Activated naive CD4-positive, alpha-beta T cell treated with anti-CD3 and anti-CD28 coated beads, Interleukin-2, amount 50 U/mL, for 16 hours (primary cell): ENCODE data around the gene PTPRR.

Experiments
- DNase-seq: peaks from one replicate; pipeline ENCODE4 v3.0.0-alpha.2; 2020

PTPRR gene

DNA sequence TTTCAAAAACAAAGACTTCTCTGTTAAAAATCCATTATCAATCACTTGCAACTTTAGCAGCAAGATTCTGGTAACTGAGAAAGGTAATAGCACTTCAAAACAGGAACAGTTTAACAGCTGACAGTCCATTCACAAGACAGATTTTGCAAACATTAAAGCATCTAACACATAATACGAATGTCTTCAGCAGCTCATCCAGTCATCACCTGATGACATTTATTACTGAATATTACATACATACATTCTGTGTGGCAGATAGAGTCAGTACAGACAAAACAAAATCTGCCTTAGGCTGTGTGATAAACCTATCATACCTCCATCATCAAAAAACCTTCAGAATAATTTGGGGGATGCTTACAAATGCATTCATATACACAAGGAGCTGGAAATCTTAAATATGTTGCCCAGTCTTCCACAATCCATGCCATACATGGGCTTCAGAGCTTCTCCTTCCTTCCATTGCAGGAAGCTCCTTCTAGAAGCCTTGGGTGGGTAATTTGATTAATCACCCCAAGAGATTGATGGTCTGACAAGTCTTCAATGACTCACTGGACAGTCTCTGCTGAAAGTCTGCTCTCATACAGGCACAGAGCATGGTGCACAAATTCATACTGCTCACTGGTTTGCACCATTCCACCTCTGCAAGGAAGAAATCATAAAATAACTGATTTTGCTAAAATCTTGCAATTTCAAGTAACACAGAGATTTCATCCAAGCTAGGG, 281.7 kb downstream of the PTPRR start:
- DNase-seq, result no peak

DNA sequence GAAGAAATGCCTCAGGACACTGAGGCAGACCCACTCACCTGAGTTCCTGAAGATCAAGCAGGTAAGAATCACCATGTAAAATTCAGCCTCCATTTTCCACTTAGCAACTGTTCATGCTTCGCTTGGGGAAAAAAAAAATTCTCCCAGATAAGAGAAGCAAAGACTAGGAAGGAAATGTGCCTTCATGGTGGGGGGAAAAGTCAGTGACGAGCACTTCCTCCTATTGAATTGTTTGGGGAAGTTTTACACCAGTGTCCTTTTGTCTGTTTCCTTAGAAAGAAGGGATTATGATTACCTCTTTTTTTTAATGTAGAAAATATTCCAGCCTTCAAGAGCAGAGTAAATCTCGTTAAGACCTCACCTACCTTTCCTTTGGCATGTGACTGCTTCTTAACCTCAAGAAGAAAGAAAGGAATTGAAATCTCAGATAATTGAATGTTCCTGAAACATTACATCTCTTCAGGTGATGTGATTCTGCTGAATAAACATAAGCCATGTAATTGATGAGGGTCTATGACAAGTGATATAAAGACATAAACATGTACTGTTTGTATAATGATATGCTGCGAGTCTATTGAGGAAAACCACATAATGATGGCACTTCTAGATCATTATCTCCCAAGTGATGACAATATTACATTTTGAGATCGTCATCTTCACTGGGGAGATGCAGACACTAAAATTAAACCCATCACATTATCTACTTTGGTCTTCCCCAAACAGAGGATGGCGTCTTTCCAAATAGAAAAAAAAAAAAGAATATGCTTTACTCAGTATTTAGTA, 283.0 kb downstream of the PTPRR start, which contains the start of gene PTPRB:
PTPRB (minus strand) TSS at position 127 of the 783 bp plus-strand sequence; CDS start at position 93, 34 bp downstream.
- no peak for DNase-seq

DNA sequence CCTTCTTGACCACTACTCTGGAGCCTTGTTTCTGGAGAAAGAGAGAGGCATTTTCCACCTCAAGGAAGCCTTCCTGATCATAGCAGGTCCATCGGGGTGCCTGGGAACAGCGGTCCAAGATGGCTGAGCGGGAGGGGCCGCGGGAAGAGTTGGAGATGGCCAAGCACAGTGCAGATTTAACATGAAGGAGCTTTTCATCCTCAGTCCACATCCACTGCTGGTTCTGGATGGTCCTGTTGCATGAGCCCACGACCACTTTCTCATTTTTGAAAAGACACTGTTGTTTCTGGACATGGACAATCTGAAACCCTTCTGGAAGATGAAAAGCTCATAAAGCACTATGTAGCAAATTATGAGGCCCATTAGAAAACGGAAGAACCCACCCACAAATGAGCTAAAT, 284.8 kb downstream of the PTPRR start:
- no peak for DNase-seq

DNA sequence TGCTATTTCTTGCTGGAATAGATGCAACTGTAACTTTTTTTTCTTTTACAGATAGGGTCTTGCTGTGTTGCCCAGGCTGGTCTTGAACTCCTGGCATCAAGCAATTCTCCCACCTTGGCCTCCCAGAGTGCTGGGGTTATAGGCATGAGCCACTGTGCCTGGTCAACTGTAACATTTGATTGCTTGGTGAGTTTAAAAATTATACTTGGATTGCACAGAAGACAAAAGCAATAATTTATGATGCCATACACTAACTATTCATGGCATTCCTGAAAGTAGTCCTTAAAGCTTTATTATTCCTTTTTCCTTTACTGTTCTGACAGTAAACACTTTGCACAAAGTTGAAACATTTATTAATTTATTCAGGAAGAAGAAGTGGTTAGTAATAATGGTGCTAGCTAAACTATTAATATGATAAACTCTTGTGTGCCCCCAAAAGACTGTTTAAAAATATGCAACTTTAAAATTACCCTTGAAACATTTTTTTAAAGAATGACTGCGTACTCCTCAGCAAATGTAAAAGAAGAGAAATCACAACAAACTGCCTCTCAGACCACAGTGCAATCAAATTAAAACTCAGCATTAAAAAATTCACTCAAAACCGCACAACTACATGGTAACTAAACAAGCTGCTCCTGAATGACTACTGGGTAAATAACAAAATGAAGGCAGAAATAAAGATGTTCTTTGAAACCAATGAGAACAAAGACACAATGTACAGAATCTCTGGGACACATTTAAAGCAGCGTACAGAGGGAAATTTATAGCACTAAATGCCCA, 291.6 kb downstream of the PTPRR start:
- no peak for DNase-seq

DNA sequence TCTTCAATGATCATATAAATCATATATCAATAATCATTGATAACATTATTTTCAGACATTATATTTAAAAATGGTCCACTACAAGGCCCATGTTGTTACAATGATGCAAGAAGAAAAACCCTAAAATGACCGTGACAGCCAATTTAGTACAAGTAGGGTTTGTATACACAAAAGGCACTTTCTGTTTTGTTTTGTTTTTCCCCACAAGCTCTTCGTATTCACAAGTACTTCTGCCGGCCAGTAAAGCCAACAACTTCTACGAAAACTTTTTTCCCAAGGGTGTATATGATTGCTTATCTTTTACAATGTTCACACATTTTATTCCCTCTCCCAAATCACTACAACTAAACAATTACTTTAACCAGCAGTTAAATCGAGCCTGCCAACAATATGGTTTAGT, 292.9 kb downstream of the PTPRR start:
- DNase-seq, result no peak

DNA sequence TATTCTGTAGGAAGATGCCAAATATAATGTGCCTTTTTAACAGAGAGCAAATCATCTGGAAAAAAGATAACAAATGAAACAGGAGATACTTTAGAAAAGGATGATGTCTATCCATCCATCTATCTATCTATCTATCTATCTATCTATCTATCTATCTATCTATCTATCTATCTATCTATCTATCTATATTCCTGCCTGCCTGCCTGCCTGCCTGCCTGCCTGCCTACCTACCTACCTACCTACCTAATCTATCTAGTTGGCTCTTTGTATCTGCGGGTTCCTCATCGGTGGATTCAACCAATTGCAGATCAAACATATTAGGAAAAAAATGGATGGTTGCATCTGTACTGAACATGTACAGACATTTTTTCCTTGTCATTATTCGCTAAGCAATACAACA, 294.4 kb downstream of the PTPRR start:
- DNase-seq, result no peak

DNA sequence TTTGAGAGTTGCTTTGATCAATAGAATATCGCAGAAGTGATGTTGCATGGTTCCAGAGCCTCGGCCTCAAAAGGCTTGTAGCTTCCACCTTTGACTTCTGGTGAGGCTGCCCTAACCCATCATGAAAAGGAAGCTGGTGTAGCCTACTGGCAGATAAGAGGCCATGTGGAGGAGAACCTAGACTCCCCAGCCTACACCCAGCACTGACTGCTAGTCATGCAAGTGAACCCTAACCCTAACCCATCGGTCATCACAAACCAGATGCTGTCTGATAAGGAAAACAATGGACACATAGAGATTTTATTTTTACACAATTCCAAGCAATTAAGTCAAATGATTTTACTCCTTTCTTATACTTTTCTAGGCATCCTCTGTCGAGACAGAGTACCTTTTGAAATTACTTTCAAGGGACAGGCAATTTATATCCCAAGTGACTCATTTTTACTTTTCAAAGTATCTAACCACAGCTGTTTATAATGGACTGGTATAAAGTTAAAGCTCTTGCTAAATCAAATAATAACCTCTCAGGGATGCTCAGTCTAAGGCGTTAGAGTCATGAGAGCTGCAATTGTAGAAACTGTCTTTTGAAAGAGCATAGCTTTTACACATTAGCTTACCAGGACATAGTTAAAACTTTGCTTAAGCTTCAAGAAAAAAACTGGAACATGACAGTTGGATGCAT, 300.9 kb downstream of the PTPRR start:
- DNase-seq, result no peak

DNA sequence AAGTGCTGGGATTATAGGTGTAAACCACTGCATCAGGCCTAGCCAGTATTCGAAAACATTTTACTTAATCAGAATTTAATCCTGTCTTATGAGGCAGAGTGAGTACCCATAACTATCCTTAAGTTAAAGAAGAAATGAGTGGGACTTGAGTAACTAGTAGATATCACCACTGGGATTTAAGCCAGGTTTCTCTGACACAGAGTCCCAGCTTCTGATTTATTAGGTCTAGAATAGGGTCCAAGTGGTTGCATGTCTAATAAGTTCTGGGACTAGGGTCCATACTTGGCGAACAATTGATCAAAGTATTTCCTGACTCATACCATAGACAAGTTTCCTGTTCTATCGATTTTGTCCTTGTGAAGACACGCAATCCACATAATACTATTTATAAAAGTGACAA, 302.2 kb downstream of the PTPRR start:
- no peak for DNase-seq

DNA sequence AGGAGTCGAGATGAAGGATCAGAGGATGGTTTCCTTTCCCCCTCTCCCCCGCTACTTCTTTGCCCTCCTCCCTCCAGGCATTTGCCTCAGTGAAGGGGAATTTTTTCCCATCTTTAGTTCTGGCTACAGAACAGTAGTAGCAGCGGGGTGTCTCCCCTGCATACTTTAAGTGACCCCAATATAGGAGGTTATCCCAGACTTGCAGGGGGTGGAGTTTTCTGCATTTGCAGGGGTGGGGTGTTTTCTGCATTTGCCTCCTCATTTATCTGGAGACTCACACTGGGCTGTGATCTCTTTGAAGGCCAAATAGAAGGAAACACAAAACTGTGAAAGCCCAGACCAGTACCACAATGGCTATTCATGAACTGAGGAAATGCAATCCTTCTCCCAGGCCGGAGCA, 303.1 kb downstream of the PTPRR start:
- no peak for DNase-seq

DNA sequence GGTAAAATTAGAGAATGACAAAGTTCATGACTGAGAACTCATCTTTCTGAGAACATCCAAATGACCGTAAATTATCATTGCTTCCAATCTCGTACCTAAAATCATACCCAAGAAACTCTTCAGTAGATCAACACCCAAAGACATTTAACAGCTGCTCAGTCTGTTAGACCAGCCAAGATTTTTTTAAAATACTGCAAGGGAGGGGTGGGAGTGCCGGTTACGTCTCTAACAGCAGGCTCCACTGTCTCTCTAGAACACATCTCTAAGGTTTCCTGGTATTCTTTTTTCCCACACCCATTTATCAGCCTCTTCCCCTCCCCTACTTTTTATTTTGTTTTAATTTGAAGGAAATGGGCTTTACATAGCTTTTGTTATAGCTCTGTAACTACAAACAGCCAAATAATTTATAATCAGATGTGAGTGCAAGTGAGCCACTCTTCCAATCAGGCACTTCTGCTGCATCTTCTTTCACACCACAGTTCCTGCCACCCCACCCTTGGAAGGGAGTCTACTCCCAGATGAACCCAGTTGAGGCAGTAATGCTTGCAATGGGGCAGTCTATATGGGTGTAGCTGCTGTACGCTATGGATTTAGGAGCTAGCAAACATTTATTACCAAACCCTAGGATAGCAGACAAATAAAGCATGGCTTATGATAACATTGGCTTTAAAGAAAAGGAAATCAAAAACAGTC, 305.2 kb downstream of the PTPRR start:
- no peak for DNase-seq

DNA sequence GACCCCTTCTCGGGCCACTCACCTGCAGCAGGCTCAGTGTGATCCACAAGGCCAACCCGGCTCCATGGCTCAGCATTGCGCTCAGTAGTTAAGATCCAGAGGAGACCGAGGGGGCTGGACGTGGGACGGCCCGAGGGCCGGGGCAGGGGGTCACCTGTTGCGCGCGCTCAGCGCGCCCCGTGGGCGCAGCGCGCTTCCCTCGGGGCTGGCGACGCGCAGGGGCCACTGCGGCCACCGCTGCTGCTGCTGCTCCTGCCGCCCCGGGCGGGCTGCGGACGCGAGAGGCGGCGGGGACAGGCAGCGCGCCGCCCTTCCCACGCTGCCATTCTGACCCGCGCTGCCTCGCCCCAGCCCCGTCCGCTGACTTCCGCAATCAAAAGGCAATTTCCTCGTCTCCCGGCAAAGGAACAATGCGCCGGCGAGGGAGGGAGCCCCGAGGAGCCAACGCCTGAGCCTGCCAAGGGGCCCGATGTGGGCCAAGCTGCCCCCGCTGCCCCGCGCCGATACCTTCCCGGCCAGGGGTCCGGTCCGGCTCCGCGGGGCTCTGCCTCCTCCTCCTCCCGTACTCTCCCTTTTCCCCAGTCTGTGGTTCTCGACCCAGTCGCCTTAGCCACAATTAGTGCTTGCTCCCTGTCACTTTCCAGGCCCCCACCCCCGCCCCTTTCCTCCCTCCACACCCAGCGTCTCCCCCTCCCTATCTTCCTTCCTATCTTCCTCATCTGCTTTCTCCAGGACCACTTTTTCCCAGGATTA, 310.6 kb downstream of the PTPRR start:
- DNase-seq, result no peak

DNA sequence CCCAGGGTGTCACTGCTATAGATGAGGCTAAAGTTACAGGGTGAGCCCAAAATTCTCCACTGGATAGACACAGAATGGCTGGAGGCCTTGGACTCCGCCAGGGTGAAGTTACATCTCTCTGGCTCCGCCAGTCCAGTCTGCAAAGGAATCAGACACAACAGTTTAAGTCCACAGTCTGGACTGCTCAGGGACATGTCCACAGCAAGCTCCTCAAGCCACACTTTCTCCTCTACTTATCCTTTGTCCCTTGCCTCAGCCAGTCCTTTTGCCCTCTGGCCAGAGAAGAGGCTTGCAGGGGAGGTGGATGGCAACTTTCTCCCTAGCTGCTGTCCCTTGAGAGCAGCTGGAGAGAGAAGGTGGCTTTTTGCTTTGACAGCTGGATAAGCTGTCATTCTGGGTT, 311.3 kb downstream of the PTPRR start:
- no peak for DNase-seq

DNA sequence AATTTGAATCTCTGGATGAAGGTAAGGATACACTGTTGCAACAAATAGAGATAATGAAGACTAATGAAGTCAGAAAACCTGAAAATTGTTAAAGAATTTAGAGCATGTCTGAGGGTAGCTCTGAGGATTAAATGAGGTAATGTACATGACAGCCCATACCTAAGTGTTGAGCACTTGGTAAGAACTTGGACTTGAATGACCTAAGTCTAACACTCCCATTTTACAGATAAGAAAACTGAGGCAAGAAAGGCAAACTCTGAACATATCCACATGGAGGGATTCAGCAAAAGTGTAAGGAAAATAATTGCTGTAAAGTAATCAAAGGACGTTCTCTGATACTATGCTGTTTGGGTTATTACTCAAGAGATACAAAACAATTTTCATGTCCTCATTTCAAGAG, 312.4 kb downstream of the PTPRR start:
- DNase-seq, result no peak

DNA sequence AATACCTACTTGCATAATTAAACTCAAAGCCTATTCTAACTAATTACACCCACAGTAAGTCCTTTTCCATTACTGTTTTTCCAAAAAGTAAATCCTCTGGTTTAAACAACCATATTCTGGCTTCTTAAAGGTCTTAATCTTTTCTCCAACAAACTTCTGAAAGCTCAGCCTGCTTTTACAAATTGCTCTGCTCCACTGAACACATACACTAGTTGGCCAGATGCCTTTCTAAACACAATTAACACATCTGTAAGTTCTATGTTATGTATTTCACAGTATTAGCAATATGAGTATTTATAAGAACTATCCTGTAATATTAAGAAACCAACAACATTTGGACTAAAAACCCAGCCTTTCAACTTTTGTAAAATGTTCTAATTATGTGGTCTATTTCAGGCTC, 313.4 kb downstream of the PTPRR start:
- no peak for DNase-seq

DNA sequence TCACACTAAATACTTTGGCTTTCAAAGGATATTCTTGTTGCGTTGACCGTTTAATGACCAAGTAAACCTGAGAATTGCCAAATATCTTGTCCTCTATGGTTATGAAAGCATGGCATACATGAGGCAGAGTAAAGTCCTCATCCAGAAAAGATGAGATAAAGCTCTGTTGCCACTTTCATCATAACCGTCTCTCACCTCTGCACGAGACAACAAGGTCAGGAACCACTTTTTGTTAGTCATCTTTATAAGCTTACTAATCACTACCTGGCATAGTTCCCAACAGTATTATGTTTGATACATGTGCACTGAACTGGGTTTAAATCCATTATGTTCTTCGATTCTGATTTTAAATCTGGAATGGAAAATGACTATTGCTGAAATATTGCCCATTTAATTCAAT, 314.6 kb downstream of the PTPRR start:
- no peak for DNase-seq

DNA sequence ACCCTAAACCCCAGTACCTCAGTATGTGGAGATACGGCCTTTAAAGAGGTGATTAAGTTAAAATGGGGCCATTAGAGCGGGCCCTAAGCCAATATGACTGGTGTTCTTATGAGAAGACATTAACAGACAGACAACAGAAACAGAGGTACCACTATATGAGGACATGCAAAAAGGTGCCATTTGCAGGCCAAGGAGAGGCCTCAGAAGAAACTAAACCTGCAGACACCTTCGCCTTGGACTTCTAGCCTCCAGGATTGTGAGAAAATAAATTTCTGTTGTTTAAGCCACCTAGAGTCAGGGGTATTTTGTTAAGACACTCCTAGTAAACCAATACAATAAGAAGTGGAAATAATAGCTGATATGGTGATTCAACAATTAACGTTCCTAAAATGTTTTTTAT, 315.9 kb downstream of the PTPRR start:
- no peak for DNase-seq

DNA sequence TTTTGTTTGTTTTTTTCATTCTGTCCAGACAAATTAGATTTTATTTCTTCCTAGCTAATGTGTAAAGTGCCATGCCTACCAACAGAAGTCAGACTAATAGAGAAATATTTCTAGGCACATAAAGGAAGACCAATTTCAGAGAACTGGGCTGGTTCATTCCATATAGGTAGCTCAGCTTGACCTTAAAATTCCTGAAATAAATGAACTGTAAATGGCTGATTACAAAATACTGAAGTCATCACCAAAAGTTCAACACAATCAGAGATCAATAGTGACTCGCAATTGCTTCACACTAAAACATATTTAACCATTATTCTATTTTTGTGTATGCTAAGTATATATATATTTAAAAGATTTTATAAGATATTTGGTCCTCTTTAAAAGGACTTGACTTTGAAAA, 317.5 kb downstream of the PTPRR start:
- no peak for DNase-seq

DNA sequence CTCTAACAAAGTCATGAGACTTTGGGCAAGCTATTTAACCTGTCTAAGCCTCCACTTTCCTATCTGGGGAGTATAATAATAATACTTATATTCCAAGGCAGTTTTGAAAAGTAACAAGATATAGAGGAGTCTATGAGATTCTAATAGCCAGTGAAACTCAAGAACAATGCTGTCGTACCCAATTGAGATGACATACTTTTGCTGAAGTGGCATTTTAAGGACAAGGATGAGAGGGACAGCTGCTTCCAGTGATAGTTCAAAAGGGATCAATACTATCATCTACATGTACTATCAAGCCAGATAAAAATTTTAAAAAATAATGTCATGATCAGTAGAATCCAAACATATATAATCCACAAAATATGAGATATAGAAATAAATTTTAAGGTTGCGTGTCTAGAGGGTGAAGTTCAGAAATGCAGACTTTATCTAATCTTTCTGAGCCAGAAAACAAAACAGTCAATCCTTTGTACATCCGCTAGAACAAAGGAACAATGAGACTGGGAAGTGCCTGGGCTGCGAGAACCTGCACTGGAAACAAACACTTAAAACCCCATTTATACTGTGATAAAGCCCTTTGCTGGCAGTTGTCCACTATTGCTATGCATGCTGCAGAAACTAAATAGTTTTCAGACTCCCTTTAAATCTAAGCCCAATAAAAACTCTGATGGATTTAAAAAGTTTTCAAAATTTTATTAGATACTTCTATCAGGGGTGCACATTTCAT, 321.9 kb downstream of the PTPRR start:
- no peak for DNase-seq

DNA sequence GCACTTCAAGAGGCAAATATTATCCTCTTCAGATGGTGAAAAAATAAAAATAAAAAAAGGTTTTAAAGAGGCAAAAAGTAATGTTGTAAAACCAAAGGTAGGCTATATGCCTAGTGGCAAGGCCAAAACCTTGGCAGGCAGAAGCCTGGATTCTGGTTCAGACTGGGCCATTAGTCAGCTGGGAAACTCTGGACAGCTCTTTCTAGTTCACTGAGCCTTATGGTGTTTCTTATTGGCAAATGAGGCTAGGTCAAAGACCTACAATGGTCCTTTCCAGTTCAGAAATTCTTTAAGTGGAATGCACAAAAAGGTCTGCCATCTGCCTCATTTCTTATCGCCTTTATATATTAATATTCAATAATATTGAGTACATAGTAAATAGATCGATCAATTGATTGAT, 327.9 kb downstream of the PTPRR start:
- no peak for DNase-seq

DNA sequence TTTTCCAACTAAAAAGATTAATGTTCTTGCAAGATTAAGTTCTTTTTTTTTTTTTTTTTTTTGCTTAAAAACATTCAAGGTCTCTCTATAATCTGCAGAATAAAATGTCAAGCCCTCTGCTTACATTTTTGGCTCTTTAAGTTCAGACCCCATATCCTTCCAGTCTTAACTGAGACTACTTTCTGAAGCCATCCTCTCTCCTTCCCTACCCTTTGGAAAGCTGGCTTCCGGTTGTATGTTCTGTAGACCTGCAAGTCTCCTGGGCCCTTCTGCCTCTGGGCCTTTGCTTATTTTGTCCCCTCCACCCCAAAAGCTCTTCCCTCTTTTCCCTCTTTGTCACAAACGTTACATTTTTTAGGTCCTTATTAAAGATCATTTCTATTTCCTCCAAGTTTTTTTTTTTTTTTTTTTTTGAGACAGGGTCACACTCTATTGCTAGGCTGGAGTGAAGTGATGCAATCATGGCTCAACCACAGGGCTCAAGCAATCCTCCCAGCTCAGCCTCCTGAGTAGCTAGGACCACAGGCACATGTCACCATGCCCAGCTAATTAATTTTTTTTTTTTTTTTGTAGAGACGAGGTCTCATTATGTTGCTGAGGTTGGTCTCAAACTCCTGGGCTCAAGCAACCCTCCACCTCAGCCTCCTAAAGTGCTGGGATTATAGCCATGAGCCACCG, 329.9 kb downstream of the PTPRR start:
- no peak for DNase-seq
